Measurements from ENCODE around the gene TTC34.

DNA sequence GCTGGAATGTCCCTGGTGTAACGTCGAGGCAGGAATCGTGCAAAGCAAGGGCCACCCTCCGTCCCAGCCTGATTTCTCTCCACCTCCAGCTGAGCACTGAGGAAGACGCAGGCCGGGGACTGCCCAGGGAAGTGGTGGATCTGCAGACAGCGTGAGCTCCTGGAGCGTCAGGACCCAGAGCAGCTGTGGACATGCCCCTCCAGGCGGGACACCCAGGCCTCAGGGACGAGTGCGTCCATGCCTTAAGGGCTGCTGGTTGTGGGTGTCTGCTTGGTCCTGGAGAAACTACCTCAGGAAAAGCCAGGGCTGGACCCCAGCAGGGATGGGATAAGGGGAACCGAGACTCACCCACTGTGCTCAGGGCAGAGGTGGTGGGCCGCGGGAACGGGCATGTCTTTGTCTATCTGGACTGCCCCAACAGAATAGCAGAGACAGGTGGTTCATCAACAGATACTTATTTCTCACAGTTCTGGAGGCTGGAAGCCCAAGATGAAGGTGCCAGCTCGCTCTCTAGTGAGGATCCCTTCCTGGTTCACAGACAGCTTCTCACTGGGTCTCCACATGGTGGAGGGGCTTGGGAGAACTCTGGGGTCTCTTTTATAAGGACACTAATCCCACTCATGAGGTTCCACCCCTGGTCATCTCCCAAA is 162.9 kb downstream of the TTC34 start:
- TF ChIP-seq CTCF (optimal IDR thresholded peaks at IDR 0.05 in 1 of 3, IDR thresholded peaks at IDR 0.05 in 1 of 3, conservative IDR thresholded peaks at IDR 0.05 in 1 of 3; ENCODE audit: extremely low read depth in 1 of 3, insufficient read depth in 2 of 3, low read length in 3 of 3) (no peak), EZH2 (IDR thresholded peaks at IDR 0.05; ENCODE audit: low read length) (no peak)
